HG02852 (cell line): ENCODE results near the gene TFPT.
A peak's percentile ranks its signal among the peaks of the same experiment; 100 is the strongest.

Experiments
- ATAC-seq: cut with Tn5 transposase; IDR thresholded peaks from one replicate; pipeline ENCODE4 v1.9.1; 2021; ENCODE audit warnings: mild to moderate bottlenecking, moderate library complexity; ENCODE audit not compliant: unreplicated experiment

Gene TFPT

GRCh38 chr19:54149021-54149812, 33.8 kb upstream of the TFPT start:
- ATAC-seq, result no peak

- no peak for ATAC-seq
These were observed 32.7 kb upstream of the TFPT start for GRCh38 chr19:54148158-54148557.

- ATAC-seq, result no peak
These were observed 32.2 kb upstream of the TFPT start for GRCh38 chr19:54147676-54148075.

GRCh38 chr19:54145541-54146158, 30.2 kb upstream of the TFPT start:
- ATAC-seq, result no peak

- ATAC-seq, result no peak
These were observed 26.8 kb upstream of the TFPT start for GRCh38 chr19:54142166-54142780.

- ATAC-seq, result no peak
These were observed 25.9 kb upstream of the TFPT start for GRCh38 chr19:54141356-54141755.

- ATAC-seq, result no peak
These were observed 23.2 kb upstream of the TFPT start for GRCh38 chr19:54138489-54139256.

GRCh38 chr19:54137699-54138488, 22.4 kb upstream of the TFPT start, which contains the start of gene CNOT3:
TSS of gene CNOT3 (plus strand) at chr19:54137762. CDS start at chr19:54142979, 5,217 bp downstream.
- no peak for ATAC-seq

GRCh38 chr19:54136864-54137698, 21.6 kb upstream of the TFPT start:
- peak; percentile 71 for ATAC-seq

- no peak for ATAC-seq
These were observed 20.8 kb upstream of the TFPT start for GRCh38 chr19:54136086-54136863.

GRCh38 chr19:54133957-54134590, 18.6 kb upstream of the TFPT start:
- no peak for ATAC-seq

GRCh38 chr19:54133312-54133956, 18.0 kb upstream of the TFPT start:
- no peak for ATAC-seq

- no peak for ATAC-seq
These were observed 14.2 kb upstream of the TFPT start for GRCh38 chr19:54129617-54129996.

- ATAC-seq, result no peak
These were observed 13.5 kb upstream of the TFPT start for GRCh38 chr19:54128796-54129616.

GRCh38 chr19:54128441-54128725, 12.9 kb upstream of the TFPT start:
- ATAC-seq, result no peak

GRCh38 chr19:54127688-54128440, 12.4 kb upstream of the TFPT start:
- no peak for ATAC-seq

- no peak for ATAC-seq
These were observed 10.3 kb upstream of the TFPT start for GRCh38 chr19:54125713-54126112.
